GM23338 (cell line): ENCODE results near the gene MTOR. TPM values are rescaled to one million over a fixed set of nuclear protein-coding genes. Genes with fewer than 3 reads are reported as not detected.

Source experiments
- ATAC-seq: fragments of 200-7000 bp; cut with Tn5 transposase; 3 replicates; pipeline ENCODE4 v1.9.1; 2020
- DNase-seq: peaks from one replicate; pipeline ENCODE4 v3.0.0-alpha.2; 2015; ENCODE audit warnings: low spot score
- H2AFZ ChIP-seq: fragments of 200-600 bp; sonication (generic); 2 replicates; pipeline ENCODE4 v1.8.0; 2016; ENCODE audit warnings: antibody characterized with exemption, mild to moderate bottlenecking, moderate library complexity
- H3F3A ChIP-seq: fragments of 200-600 bp; sonication (generic); replicated peaks from 2 replicates; pipeline ENCODE4 v1.8.0; 2017; ENCODE audit warnings: antibody characterized with exemption, mixed run types, low read depth
- H3K27ac ChIP-seq: fragments of 200-600 bp; sonication (generic); 2 replicates; pipeline ENCODE4 v1.6.1; 2016; ENCODE audit warnings: low read depth
- H3K27me3 ChIP-seq: fragments of 200-600 bp; sonication (generic); 2 replicates; pipeline ENCODE4 v1.8.0; 2016; ENCODE audit warnings: mild to moderate bottlenecking, mixed run types, moderate library complexity; ENCODE audit not compliant: insufficient read depth
- H3K36me3 ChIP-seq: fragments of 200-600 bp; sonication (generic); 2 replicates; pipeline ENCODE4 v1.8.0; 2016; ENCODE audit warnings: mild to moderate bottlenecking; ENCODE audit not compliant: insufficient read depth
- H3K4me1 ChIP-seq: fragments of 200-600 bp; sonication (generic); 2 replicates; pipeline ENCODE4 v1.8.0; 2016; ENCODE audit warnings: mild to moderate bottlenecking, moderate library complexity; ENCODE audit not compliant: insufficient read depth
- H3K4me2 ChIP-seq: fragments of 200-600 bp; sonication (generic); 2 replicates; pipeline ENCODE4 v1.7.1; 2017; ENCODE audit warnings: mixed run types
- H3K4me3 ChIP-seq: fragments of 200-600 bp; sonication (generic); 2 replicates; pipeline ENCODE4 v1.6.1; 2016; ENCODE audit warnings: mixed run types
- H3K79me2 ChIP-seq: fragments of 200-600 bp; sonication (generic); replicated peaks from 2 replicates; pipeline ENCODE4 v1.8.0; 2017; ENCODE audit warnings: mild to moderate bottlenecking; ENCODE audit not compliant: insufficient read depth
- H3K9me2 ChIP-seq: fragments of 200-600 bp; sonication (generic); 2 replicates; pipeline ENCODE4 v1.8.0; 2017; ENCODE audit not compliant: insufficient read depth
- H4K20me1 ChIP-seq: fragments of 200-600 bp; sonication (generic); replicated peaks from 2 replicates; pipeline ENCODE4 v1.8.0; 2017; ENCODE audit warnings: mild to moderate bottlenecking; ENCODE audit not compliant: insufficient read depth
- H3K27ac Mint-ChIP-seq: 2 replicates; pipeline ENCODE4 v1.8.0; 2020; ENCODE audit warnings: inconsistent platforms, mild to moderate bottlenecking, moderate library complexity, mixed read lengths
- H3K27me3 Mint-ChIP-seq: 3 replicates; pipeline ENCODE4 v1.8.0; 2022; ENCODE audit warnings: low read depth, mild to moderate bottlenecking, moderate library complexity, mixed read lengths, inconsistent platforms; ENCODE audit not compliant: insufficient read depth, poor library complexity
- H3K36me3 Mint-ChIP-seq: 3 replicates; pipeline ENCODE4 v1.8.0; 2021; ENCODE audit warnings: low read depth, mild to moderate bottlenecking, inconsistent platforms, moderate library complexity, mixed read lengths
- H3K4me1 Mint-ChIP-seq: 3 replicates; pipeline ENCODE4 v1.8.0; 2020; ENCODE audit warnings: mild to moderate bottlenecking, inconsistent platforms, mixed read lengths
- H3K4me3 Mint-ChIP-seq: 3 replicates; pipeline ENCODE4 v1.8.0; 2021; ENCODE audit warnings: moderate library complexity, mild to moderate bottlenecking, inconsistent platforms, mixed read lengths
- H3K9me3 Mint-ChIP-seq: 3 replicates; pipeline ENCODE4 v1.8.0; 2020; ENCODE audit warnings: moderate library complexity, mild to moderate bottlenecking, inconsistent platforms, mixed read lengths
- EZH2 ChIP-seq: fragments of 200-600 bp; sonication (generic); IDR thresholded peaks from one replicate; pipeline ENCODE4 v1.8.0; 2017; ENCODE audit warnings: antibody characterized with exemption, mild to moderate bottlenecking, low read depth; ENCODE audit not compliant: unreplicated experiment
- EZH2phosphoT487 ChIP-seq: fragments of 200-600 bp; sonication (generic); IDR thresholded peaks from one replicate; pipeline ENCODE4 v1.8.1; 2018; ENCODE audit warnings: antibody characterized with exemption; ENCODE audit not compliant: unreplicated experiment
- JUNB ChIP-seq: IDR thresholded peaks from one replicate; pipeline ENCODE4 v1.6.1; 2016; ENCODE audit warnings: antibody characterized with exemption; ENCODE audit not compliant: unreplicated experiment
- POLR2AphosphoS5 ChIP-seq: IDR thresholded peaks from 2 replicates; pipeline ENCODE4 v1.6.1; 2016; ENCODE audit warnings: antibody characterized with exemption, low read depth
- STAT1 ChIP-seq: IDR thresholded peaks from one replicate; pipeline ENCODE4 v1.6.1; 2016; ENCODE audit warnings: antibody characterized with exemption; ENCODE audit not compliant: unreplicated experiment
- ZNF331 ChIP-seq: fragments of 250-450 bp; sonication (Bioruptor Pico); IDR thresholded peaks from 2 replicates; pipeline ENCODE4 v1.5.0; 2020; ENCODE audit warnings: low read depth, mild to moderate bottlenecking, moderate library complexity
- polyA plus RNA-seq: library from polyadenylated mRNA; unstranded; fragments of >200 nt; fragmentation: Nextera tagmentation; extraction: Ambion mirVana; gene quantifications from 2 replicates; pipeline ENCODE4 v1.2.1, GENCODE V29; 2016
- total RNA-seq: library from RNA; depleted of rRNA; stranded (reverse); fragments of >200 nt; shearing (Covaris generic); gene quantifications from 2 replicates; pipeline ENCODE4 v1.2.3, GENCODE V29; 2014
- TF ChIP-seq, protein P1 (sequence below): fragments of 250-450 bp; sonication (Bioruptor Pico); IDR thresholded peaks from 2 replicates; pipeline ENCODE4 v1.5.0; 2020; ENCODE audit warnings: mild to moderate bottlenecking, moderate library complexity
- TF ChIP-seq, protein P2 (sequence below): IDR thresholded peaks from 2 replicates; pipeline ENCODE4 v1.6.1; 2016; ENCODE audit warnings: antibody characterized with exemption
- TF ChIP-seq, protein P3 (sequence below): IDR thresholded peaks from one replicate; pipeline ENCODE4 v1.6.1; 2018; ENCODE audit warnings: antibody characterized with exemption; ENCODE audit not compliant: unreplicated experiment
- TF ChIP-seq, protein P4 (sequence below), 2 experiments: fragments of 200-600 bp in 1 of 2; sonication (generic) in 1 of 2; conservative IDR thresholded peaks; 2 replicates each; pipeline versions ENCODE4 v1.5.1 to v1.6.1; 2016 to 2017; ENCODE audit warnings: antibody characterized with exemption in 2 of 2, low read depth in 2 of 2, mild to moderate bottlenecking in 2 of 2, moderate library complexity in 1 of 2

Gene MTOR
- total and polyA plus RNA-seq, 2 experiments from 2014 or later = 22.8 to 98.0 TPM

DNA sequence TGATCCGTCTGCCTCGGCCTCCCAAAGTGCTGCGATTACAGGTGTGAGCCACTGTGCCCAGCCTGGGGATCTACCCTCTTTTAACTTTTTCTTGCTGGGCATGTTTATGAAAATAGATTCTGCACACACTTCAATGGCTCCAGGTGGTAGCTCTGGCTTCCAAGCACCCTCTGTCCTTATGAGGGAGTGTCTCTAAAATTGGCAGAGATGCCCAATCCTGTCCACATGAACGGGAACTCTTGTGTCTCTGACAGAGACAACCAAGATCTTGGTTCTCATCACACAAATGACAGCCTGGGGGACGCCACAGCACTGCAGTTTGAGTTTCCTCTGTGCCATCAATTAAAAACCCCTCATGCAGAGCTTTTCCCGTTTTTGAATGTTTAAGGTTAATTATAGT lies 116.6 kb downstream of the MTOR start (continued):
- TF ChIP-seq, protein P1, sequence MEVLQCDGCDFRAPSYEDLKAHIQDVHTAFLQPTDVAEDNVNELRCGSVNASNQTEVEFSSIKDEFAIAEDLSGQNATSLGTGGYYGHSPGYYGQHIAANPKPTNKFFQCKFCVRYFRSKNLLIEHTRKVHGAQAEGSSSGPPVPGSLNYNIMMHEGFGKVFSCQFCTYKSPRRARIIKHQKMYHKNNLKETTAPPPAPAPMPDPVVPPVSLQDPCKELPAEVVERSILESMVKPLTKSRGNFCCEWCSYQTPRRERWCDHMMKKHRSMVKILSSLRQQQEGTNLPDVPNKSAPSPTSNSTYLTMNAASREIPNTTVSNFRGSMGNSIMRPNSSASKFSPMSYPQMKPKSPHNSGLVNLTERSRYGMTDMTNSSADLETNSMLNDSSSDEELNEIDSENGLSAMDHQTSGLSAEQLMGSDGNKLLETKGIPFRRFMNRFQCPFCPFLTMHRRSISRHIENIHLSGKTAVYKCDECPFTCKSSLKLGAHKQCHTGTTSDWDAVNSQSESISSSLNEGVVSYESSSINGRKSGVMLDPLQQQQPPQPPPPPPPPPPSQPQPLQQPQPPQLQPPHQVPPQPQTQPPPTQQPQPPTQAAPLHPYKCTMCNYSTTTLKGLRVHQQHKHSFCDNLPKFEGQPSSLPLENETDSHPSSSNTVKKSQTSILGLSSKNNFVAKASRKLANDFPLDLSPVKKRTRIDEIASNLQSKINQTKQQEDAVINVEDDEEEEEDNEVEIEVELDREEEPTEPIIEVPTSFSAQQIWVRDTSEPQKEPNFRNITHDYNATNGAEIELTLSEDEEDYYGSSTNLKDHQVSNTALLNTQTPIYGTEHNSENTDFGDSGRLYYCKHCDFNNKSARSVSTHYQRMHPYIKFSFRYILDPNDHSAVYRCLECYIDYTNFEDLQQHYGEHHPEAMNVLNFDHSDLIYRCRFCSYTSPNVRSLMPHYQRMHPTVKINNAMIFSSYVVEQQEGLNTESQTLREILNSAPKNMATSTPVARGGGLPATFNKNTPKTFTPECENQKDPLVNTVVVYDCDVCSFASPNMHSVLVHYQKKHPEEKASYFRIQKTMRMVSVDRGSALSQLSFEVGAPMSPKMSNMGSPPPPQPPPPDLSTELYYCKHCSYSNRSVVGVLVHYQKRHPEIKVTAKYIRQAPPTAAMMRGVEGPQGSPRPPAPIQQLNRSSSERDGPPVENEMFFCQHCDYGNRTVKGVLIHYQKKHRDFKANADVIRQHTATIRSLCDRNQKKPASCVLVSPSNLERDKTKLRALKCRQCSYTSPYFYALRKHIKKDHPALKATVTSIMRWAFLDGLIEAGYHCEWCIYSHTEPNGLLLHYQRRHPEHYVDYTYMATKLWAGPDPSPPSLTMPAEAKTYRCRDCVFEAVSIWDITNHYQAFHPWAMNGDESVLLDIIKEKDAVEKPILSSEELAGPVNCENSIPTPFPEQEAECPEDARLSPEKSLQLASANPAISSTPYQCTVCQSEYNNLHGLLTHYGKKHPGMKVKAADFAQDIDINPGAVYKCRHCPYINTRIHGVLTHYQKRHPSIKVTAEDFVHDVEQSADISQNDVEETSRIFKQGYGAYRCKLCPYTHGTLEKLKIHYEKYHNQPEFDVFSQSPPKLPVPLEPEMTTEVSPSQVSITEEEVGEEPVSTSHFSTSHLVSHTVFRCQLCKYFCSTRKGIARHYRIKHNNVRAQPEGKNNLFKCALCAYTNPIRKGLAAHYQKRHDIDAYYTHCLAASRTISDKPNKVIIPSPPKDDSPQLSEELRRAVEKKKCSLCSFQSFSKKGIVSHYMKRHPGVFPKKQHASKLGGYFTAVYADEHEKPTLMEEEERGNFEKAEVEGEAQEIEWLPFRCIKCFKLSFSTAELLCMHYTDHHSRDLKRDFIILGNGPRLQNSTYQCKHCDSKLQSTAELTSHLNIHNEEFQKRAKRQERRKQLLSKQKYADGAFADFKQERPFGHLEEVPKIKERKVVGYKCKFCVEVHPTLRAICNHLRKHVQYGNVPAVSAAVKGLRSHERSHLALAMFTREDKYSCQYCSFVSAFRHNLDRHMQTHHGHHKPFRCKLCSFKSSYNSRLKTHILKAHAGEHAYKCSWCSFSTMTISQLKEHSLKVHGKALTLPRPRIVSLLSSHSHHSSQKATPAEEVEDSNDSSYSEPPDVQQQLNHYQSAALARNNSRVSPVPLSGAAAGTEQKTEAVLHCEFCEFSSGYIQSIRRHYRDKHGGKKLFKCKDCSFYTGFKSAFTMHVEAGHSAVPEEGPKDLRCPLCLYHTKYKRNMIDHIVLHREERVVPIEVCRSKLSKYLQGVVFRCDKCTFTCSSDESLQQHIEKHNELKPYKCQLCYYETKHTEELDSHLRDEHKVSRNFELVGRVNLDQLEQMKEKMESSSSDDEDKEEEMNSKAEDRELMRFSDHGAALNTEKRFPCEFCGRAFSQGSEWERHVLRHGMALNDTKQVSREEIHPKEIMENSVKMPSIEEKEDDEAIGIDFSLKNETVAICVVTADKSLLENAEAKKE (CRISPR knock-in tag) = no peak
- no peak for TF ChIP-seq EZH2
- TF ChIP-seq, protein P2, sequence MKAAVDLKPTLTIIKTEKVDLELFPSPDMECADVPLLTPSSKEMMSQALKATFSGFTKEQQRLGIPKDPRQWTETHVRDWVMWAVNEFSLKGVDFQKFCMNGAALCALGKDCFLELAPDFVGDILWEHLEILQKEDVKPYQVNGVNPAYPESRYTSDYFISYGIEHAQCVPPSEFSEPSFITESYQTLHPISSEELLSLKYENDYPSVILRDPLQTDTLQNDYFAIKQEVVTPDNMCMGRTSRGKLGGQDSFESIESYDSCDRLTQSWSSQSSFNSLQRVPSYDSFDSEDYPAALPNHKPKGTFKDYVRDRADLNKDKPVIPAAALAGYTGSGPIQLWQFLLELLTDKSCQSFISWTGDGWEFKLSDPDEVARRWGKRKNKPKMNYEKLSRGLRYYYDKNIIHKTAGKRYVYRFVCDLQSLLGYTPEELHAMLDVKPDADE = no peak

DNA sequence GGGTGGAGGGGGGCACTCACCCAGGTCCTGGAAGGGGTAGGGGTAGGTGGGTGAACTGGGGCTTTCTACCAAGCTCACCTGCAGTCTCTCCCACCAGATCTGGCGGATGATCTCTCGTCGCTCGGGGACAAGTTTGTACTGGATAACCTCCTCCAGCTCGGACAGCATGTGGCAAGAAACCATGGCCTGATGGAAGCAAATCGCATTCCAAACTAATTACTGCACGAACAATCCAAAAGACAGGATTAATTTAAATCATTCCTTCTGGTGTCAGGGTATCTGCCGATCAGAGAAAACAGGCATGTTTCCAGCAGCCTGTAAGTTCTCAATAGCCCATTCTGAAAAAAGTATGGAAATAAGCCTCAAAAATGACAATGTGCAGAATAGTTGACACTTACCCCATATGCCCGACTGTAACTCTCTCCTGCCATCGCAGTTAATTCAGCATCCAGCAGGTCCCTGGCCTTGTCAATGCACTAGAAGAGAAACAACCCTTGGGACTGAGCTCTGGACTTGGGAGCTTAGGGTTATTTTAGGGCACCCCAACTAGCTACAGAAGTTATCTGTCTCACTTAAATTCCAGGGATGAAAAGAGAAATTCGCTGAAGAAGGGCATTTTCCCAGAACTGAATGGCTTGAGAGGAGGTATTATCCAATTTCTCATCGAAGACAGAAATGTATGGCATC lies 117.6 kb downstream of the MTOR start:
- Mint-ChIP-seq H3K27me3 (no peaks in the 10 kb centered on the region), H3K4me3 (no peak overlapping the region), H3K27ac (no peak overlapping the region), H3K4me1 (peaks cover 21% of the 10 kb centered on the region; the same call in 2 of the 3 replicates), H3K9me3 (no peaks in the 10 kb centered on the region), H3K36me3 (peaks cover 60% of the 10 kb centered on the region)
- Histone ChIP-seq H3K27me3 (no peaks in the 10 kb centered on the region), H3K27ac (no peak overlapping the region), H3F3A (peaks cover 4% of the 10 kb centered on the region; the same call in 1 of the 2 replicates), H3K36me3 (0 out of 2 replicates have a peak, but pooled peaks cover 17% of the 10 kb centered on the region), H3K9me2 (no peaks in the 10 kb centered on the region), H3K4me1 (peaks cover 4% of the 10 kb centered on the region; the same call in 1 of the 2 replicates), H2AFZ (no peak overlapping the region), H3K4me3 (no peak overlapping the region), H3K4me2 (no peak overlapping the region), H4K20me1 (no peaks in the 10 kb centered on the region; the same call in 1 of the 2 replicates), H3K79me2 (no peaks in the 10 kb centered on the region)
- no peak for DNase-seq
- no peak for ATAC-seq
- TF ChIP-seq EZH2phosphoT487 = no peak
- no peak for TF ChIP-seq STAT1
- no peak for TF ChIP-seq POLR2AphosphoS5
- TF ChIP-seq, protein P3, sequence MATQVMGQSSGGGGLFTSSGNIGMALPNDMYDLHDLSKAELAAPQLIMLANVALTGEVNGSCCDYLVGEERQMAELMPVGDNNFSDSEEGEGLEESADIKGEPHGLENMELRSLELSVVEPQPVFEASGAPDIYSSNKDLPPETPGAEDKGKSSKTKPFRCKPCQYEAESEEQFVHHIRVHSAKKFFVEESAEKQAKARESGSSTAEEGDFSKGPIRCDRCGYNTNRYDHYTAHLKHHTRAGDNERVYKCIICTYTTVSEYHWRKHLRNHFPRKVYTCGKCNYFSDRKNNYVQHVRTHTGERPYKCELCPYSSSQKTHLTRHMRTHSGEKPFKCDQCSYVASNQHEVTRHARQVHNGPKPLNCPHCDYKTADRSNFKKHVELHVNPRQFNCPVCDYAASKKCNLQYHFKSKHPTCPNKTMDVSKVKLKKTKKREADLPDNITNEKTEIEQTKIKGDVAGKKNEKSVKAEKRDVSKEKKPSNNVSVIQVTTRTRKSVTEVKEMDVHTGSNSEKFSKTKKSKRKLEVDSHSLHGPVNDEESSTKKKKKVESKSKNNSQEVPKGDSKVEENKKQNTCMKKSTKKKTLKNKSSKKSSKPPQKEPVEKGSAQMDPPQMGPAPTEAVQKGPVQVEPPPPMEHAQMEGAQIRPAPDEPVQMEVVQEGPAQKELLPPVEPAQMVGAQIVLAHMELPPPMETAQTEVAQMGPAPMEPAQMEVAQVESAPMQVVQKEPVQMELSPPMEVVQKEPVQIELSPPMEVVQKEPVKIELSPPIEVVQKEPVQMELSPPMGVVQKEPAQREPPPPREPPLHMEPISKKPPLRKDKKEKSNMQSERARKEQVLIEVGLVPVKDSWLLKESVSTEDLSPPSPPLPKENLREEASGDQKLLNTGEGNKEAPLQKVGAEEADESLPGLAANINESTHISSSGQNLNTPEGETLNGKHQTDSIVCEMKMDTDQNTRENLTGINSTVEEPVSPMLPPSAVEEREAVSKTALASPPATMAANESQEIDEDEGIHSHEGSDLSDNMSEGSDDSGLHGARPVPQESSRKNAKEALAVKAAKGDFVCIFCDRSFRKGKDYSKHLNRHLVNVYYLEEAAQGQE = no peak
- TF ChIP-seq, protein P4, sequence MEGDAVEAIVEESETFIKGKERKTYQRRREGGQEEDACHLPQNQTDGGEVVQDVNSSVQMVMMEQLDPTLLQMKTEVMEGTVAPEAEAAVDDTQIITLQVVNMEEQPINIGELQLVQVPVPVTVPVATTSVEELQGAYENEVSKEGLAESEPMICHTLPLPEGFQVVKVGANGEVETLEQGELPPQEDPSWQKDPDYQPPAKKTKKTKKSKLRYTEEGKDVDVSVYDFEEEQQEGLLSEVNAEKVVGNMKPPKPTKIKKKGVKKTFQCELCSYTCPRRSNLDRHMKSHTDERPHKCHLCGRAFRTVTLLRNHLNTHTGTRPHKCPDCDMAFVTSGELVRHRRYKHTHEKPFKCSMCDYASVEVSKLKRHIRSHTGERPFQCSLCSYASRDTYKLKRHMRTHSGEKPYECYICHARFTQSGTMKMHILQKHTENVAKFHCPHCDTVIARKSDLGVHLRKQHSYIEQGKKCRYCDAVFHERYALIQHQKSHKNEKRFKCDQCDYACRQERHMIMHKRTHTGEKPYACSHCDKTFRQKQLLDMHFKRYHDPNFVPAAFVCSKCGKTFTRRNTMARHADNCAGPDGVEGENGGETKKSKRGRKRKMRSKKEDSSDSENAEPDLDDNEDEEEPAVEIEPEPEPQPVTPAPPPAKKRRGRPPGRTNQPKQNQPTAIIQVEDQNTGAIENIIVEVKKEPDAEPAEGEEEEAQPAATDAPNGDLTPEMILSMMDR (conservative IDR thresholded peaks at IDR 0.05; ENCODE audit: low read depth in 2 of 2) = no peak
- TF ChIP-seq ZNF331 (CRISPR knock-in tag) = no peak
- no peak for TF ChIP-seq EZH2
- no peak for TF ChIP-seq JUNB
- TF ChIP-seq, protein P2 = no peak
